NCI-H2171 (cell line): ENCODE data around the gene ACADS.
"Not testable (repeated sequence)": the region's sequence is repeated elsewhere in the genome, so short reads cannot be mapped to it uniquely, and the experiment has no call there.

ENCODE experiments used
- DNase-seq: peaks from one replicate; lab custom pipeline; 2025; lab: John Stamatoyannopoulos, UW

The ACADS gene

GRCh38 chr12:120726961-120727360 lies 1.3 kb downstream of the ACADS start:
- DNase-seq = no peak

GRCh38 chr12:120732198-120732597 lies 6.6 kb downstream of the ACADS start:
- DNase-seq = not testable (repeated sequence)

GRCh38 chr12:120733574-120733973 lies 7.9 kb downstream of the ACADS start:
- no peak for DNase-seq

GRCh38 chr12:120734210-120734609 lies 8.6 kb downstream of the ACADS start:
- DNase-seq = no peak

GRCh38 chr12:120735181-120735580 lies 9.6 kb downstream of the ACADS start:
- DNase-seq = no peak

GRCh38 chr12:120736404-120737331 lies 11.0 kb downstream of the ACADS start:
- DNase-seq = no peak

- no peak for DNase-seq
Observed at GRCh38 chr12:120737557-120738251, 12.1 kb downstream of the ACADS start.

- no peak for DNase-seq
Observed at GRCh38 chr12:120738252-120739030, 12.8 kb downstream of the ACADS start.

- DNase-seq = no peak
Observed at GRCh38 chr12:120739031-120739762, 13.6 kb downstream of the ACADS start.

GRCh38 chr12:120739821-120740613 lies 14.4 kb downstream of the ACADS start:
- no peak for DNase-seq

GRCh38 chr12:120740871-120741270 lies 15.2 kb downstream of the ACADS start:
- DNase-seq = no peak

- no peak for DNase-seq
Observed at GRCh38 chr12:120741476-120742421, 16.1 kb downstream of the ACADS start.

GRCh38 chr12:120744922-120745493 lies 19.4 kb downstream of the ACADS start:
- no peak for DNase-seq

GRCh38 chr12:120748242-120748641 lies 22.6 kb downstream of the ACADS start:
- DNase-seq = no peak

- DNase-seq = no peak
Observed at GRCh38 chr12:120749256-120749655, 23.6 kb downstream of the ACADS start.

- DNase-seq = no peak
Observed at GRCh38 chr12:120750806-120751205, 25.2 kb downstream of the ACADS start.

- DNase-seq = no peak
Observed at GRCh38 chr12:120751389-120751788, 25.8 kb downstream of the ACADS start.

- no peak for DNase-seq
Observed at GRCh38 chr12:120754792-120755191, 29.2 kb downstream of the ACADS start.

GRCh38 chr12:120755269-120755668 lies 29.6 kb downstream of the ACADS start:
- no peak for DNase-seq
